Measurements from ENCODE around the gene ASXL1.

Gene ASXL1

GRCh38 chr20:32432277-32432676 is 74.1 kb downstream of the ASXL1 start:
- no peaks in the 10 kb centered on the region for H3K27me3 ChIP-seq
- H3K9me3 ChIP-seq: no peaks in the 10 kb centered on the region
- intact Hi-C loops (cut with DNase I; ENCODE audit: low total_unique reads): no loop called here
- H3K27ac ChIP-seq: no peak overlapping the region
- TF ChIP-seq CTCF (IDR thresholded peaks at IDR 0.05): no peak
- no peak overlapping the region for H3K4me3 ChIP-seq
- H3K36me3 ChIP-seq: peaks cover 90 to 94% (median 94%) of the 10 kb centered on the region in 3 donors
- no peak for DNase-seq
- H3K4me1 ChIP-seq: no peaks in the 10 kb centered on the region

- no peaks in the 10 kb centered on the region for H3K9me3 ChIP-seq
- H3K4me3 ChIP-seq: no peak overlapping the region
- TF ChIP-seq CTCF (IDR thresholded peaks at IDR 0.05): no peak
- intact Hi-C loops (cut with DNase I; ENCODE audit: low total_unique reads): no loop called here
- no peaks in the 10 kb centered on the region for H3K27me3 ChIP-seq
- peaks cover 91 to 100% (median 100%) of the 10 kb centered on the region in 3 donors for H3K36me3 ChIP-seq
- no peaks in the 10 kb centered on the region for H3K4me1 ChIP-seq
- DNase-seq: no peak
- H3K27ac ChIP-seq: no peak overlapping the region
These were observed 75.3 kb downstream of the ASXL1 start for GRCh38 chr20:32433311-32434021.

- no peak for TF ChIP-seq CTCF (IDR thresholded peaks at IDR 0.05)
- intact Hi-C loops (cut with DNase I; ENCODE audit: low total_unique reads): no loop called here
- DNase-seq: no peak
- Histone ChIP-seq H3K4me1 (no peaks in the 10 kb centered on the region), H3K36me3 (peaks cover 91 to 100% (median 99%) of the 10 kb centered on the region in 3 donors), H3K4me3 (no peak overlapping the region), H3K27ac (no peak overlapping the region), H3K27me3 (no peaks in the 10 kb centered on the region), H3K9me3 (no peaks in the 10 kb centered on the region)
These were observed 76.3 kb downstream of the ASXL1 start for GRCh38 chr20:32434434-32434833.

- TF ChIP-seq CTCF (IDR thresholded peaks at IDR 0.05): no peak
- peaks cover 85 to 99% (median 98%) of the 10 kb centered on the region in 3 donors for H3K36me3 ChIP-seq
- no peaks in the 10 kb centered on the region for H3K27me3 ChIP-seq
- no peak overlapping the region for H3K27ac ChIP-seq
- no peak for DNase-seq
- H3K4me3 ChIP-seq: no peak overlapping the region
- no peaks in the 10 kb centered on the region for H3K9me3 ChIP-seq
- no peaks in the 10 kb centered on the region for H3K4me1 ChIP-seq
- intact Hi-C loops (cut with DNase I; ENCODE audit: low total_unique reads): no loop called here
These were observed 77.4 kb downstream of the ASXL1 start for GRCh38 chr20:32435449-32436107.

GRCh38 chr20:32436142-32436861 is 78.2 kb downstream of the ASXL1 start:
- no peak for DNase-seq
- Histone ChIP-seq H3K9me3 (no peaks in the 10 kb centered on the region), H3K4me1 (no peaks in the 10 kb centered on the region), H3K27me3 (no peaks in the 10 kb centered on the region), H3K27ac (no peak overlapping the region), H3K4me3 (no peak overlapping the region), H3K36me3 (peaks cover 79 to 98% (median 96%) of the 10 kb centered on the region in 3 donors)
- intact Hi-C loops (cut with DNase I; ENCODE audit: low total_unique reads): no loop called here
- no peak for TF ChIP-seq CTCF (IDR thresholded peaks at IDR 0.05)

All from tibial artery (tissue), 4 donors.